T1000 (cell line): ENCODE data around the gene ANKAR.
"Not testable (repeated sequence)": the region's sequence is repeated elsewhere in the genome, so short reads cannot be mapped to it uniquely, and the experiment has no call there.

ENCODE experiments used
- DNase-seq: peaks from one replicate; lab custom pipeline; 2025; ENCODE audit warnings: mixed read lengths; lab: John Stamatoyannopoulos, UW

The ANKAR gene

GRCh38 chr2:189709501-189710221 lies 35.2 kb downstream of the ANKAR start:
- no peak for DNase-seq

GRCh38 chr2:189717593-189717992 lies 43.1 kb downstream of the ANKAR start:
- not testable (repeated sequence) for DNase-seq

- DNase-seq: no peak
Observed at GRCh38 chr2:189719571-189719970, 45.1 kb downstream of the ANKAR start.

GRCh38 chr2:189723192-189723591 lies 48.7 kb downstream of the ANKAR start:
- DNase-seq: no peak
